K562 (cell line): ENCODE measurements around the gene PRPSAP1. TPM values are rescaled to one million over a fixed set of nuclear protein-coding genes. Genes with fewer than 3 reads are reported as not detected.

ENCODE experiments used
- ETV1 ChIP-seq: fragments of 450-650 bp; conservative IDR thresholded peaks from 2 replicates; pipeline ENCODE4 v1.6.1; 2016; ENCODE audit warnings: missing genetic modification characterization, control low read depth, low read depth, missing compliant biosample characterization
- HIVEP1 ChIP-seq: fragments of 250-450 bp; sonication (Bioruptor Pico); IDR thresholded peaks from 2 replicates; pipeline ENCODE4 v1.4.0; 2020; ENCODE audit warnings: mild to moderate bottlenecking
- HNRNPL ChIP-seq: fragments of 200-400 bp; formaldehyde crosslinking; IDR thresholded peaks from 2 replicates; pipeline ENCODE4 v1.6.1; 2017; ENCODE audit warnings: low read depth, mild to moderate bottlenecking, low read length
- KLF1 ChIP-seq: fragments of 450-650 bp; IDR thresholded peaks from 2 replicates; pipeline ENCODE4 v1.6.1; 2016; ENCODE audit warnings: missing genetic modification characterization, missing compliant biosample characterization
- NCOA1 ChIP-seq: fragments of 450-650 bp; IDR thresholded peaks from 2 replicates; pipeline ENCODE4 v1.6.1; 2016; ENCODE audit warnings: low read depth
- RFX1 ChIP-seq: fragments of 450-650 bp; IDR thresholded peaks from 2 replicates; pipeline ENCODE4 v1.6.1; 2016; ENCODE audit warnings: mild to moderate bottlenecking, moderate library complexity
- SAFB ChIP-seq: fragments of 200-400 bp; formaldehyde crosslinking; IDR thresholded peaks from 2 replicates; pipeline ENCODE4 v1.6.1; 2017; ENCODE audit warnings: low read depth, low read length, borderline replicate concordance
- ZNF408 ChIP-seq: fragments of 250-450 bp; sonication (Bioruptor Pico); IDR thresholded peaks from 2 replicates; pipeline ENCODE4 v1.4.0; 2020; ENCODE audit warnings: low read depth, mild to moderate bottlenecking, moderate library complexity
- polyA plus RNA-seq, 8 experiments: library from polyadenylated mRNA; depleted of rRNA in 4 of 8; stranded (reverse) in 5 of 8; unstranded in 3 of 8; fragments of >200 nt; fragmentation: Nextera tagmentation in 2 of 8; fragmentation: Illumina TruSeq in 1 of 8; extraction: Ambion mirVana in 2 of 8; extraction: Trizol in 1 of 8; gene quantifications; 2 replicates each; pipeline versions ENCODE4 v1.2.1 to v1.2.3, GENCODE V29; 2011 to 2014; ENCODE audit warnings: inconsistent platforms in 1 of 8, missing spikeins in 1 of 8
- total RNA-seq, 7 experiments: library from RNA; depleted of rRNA in 6 of 7; stranded (reverse); fragments of >200 nt in 6 of 7; fragmentation: Illumina TruSeq in 2 of 7; extraction: Trizol in 2 of 7; gene quantifications; 2 replicates each; pipeline versions ENCODE4 v1.2.1 to v1.2.3, GENCODE V29; 2011 to 2021; ENCODE audit warnings: low replicate concordance in 1 of 7
- TF ChIP-seq, protein P1 (sequence below), 2 experiments: fragments of 150-350 bp in 1 of 2; IDR thresholded peaks; 2 replicates each; pipeline ENCODE4 v1.6.1; 2012 to 2016; ENCODE audit warnings: low read depth in 2 of 2, low read length in 2 of 2, mild to moderate bottlenecking in 1 of 2, moderate library complexity in 1 of 2
- TF ChIP-seq, protein P2 (sequence below), 2 experiments: fragments of 450-650 bp; IDR thresholded peaks; 2 replicates each; pipeline ENCODE4 v1.6.1; 2018; ENCODE audit warnings: mild to moderate bottlenecking in 2 of 2, low read depth in 1 of 2; ENCODE audit not compliant: partially characterized antibody in 2 of 2
- TF ChIP-seq, protein P3 (sequence below): fragments of 250-450 bp; sonication (Bioruptor Pico); IDR thresholded peaks from 2 replicates; pipeline ENCODE4 v1.4.0; 2020; ENCODE audit warnings: mild to moderate bottlenecking, moderate library complexity, borderline replicate concordance
- TF ChIP-seq, protein P4 (sequence below), 2 experiments: fragments of 450-650 bp in 1 of 2; sonication (generic) in 1 of 2; formaldehyde crosslinking; conservative IDR thresholded peaks; 2 replicates each; pipeline versions ENCODE4 v1.4.0 to v1.8.1; 2020 to 2022; ENCODE audit warnings: mild to moderate bottlenecking in 1 of 2, missing genetic modification reagents in 1 of 2
- TF ChIP-seq, protein P5 (sequence below): fragments of 450-650 bp; conservative IDR thresholded peaks from 2 replicates; pipeline ENCODE4 v1.6.1; 2016; ENCODE audit warnings: missing genetic modification characterization, low read depth, mild to moderate bottlenecking, control low read depth, missing compliant biosample characterization

PRPSAP1 gene
- total and polyA plus RNA-seq, 9 of the 15 experiments (the other 6 are each of a cell fraction or from before 2014, with no cell fraction given): 21.9 to 77.1 (median 40.8) TPM

- TF ChIP-seq, protein P1, sequence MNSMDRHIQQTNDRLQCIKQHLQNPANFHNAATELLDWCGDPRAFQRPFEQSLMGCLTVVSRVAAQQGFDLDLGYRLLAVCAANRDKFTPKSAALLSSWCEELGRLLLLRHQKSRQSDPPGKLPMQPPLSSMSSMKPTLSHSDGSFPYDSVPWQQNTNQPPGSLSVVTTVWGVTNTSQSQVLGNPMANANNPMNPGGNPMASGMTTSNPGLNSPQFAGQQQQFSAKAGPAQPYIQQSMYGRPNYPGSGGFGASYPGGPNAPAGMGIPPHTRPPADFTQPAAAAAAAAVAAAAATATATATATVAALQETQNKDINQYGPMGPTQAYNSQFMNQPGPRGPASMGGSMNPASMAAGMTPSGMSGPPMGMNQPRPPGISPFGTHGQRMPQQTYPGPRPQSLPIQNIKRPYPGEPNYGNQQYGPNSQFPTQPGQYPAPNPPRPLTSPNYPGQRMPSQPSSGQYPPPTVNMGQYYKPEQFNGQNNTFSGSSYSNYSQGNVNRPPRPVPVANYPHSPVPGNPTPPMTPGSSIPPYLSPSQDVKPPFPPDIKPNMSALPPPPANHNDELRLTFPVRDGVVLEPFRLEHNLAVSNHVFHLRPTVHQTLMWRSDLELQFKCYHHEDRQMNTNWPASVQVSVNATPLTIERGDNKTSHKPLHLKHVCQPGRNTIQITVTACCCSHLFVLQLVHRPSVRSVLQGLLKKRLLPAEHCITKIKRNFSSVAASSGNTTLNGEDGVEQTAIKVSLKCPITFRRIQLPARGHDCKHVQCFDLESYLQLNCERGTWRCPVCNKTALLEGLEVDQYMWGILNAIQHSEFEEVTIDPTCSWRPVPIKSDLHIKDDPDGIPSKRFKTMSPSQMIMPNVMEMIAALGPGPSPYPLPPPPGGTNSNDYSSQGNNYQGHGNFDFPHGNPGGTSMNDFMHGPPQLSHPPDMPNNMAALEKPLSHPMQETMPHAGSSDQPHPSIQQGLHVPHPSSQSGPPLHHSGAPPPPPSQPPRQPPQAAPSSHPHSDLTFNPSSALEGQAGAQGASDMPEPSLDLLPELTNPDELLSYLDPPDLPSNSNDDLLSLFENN (IDR thresholded peaks at IDR 0.05; ENCODE audit: low read depth in 2 of 2, low read length in 2 of 2): peak in 1 of 2 experiments; percentile 53; a peak in 1 of 4 replicates
- TF ChIP-seq HIVEP1: no peak
- no peak for TF ChIP-seq KLF1 (tag)
- peak; percentile 55; the same call in 1 of the 2 replicates for TF ChIP-seq ETV1 (tag)
- TF ChIP-seq NCOA1: 0 out of 2 replicates have a peak, but pooled peaks have one; percentile 58
- TF ChIP-seq, protein P2, sequence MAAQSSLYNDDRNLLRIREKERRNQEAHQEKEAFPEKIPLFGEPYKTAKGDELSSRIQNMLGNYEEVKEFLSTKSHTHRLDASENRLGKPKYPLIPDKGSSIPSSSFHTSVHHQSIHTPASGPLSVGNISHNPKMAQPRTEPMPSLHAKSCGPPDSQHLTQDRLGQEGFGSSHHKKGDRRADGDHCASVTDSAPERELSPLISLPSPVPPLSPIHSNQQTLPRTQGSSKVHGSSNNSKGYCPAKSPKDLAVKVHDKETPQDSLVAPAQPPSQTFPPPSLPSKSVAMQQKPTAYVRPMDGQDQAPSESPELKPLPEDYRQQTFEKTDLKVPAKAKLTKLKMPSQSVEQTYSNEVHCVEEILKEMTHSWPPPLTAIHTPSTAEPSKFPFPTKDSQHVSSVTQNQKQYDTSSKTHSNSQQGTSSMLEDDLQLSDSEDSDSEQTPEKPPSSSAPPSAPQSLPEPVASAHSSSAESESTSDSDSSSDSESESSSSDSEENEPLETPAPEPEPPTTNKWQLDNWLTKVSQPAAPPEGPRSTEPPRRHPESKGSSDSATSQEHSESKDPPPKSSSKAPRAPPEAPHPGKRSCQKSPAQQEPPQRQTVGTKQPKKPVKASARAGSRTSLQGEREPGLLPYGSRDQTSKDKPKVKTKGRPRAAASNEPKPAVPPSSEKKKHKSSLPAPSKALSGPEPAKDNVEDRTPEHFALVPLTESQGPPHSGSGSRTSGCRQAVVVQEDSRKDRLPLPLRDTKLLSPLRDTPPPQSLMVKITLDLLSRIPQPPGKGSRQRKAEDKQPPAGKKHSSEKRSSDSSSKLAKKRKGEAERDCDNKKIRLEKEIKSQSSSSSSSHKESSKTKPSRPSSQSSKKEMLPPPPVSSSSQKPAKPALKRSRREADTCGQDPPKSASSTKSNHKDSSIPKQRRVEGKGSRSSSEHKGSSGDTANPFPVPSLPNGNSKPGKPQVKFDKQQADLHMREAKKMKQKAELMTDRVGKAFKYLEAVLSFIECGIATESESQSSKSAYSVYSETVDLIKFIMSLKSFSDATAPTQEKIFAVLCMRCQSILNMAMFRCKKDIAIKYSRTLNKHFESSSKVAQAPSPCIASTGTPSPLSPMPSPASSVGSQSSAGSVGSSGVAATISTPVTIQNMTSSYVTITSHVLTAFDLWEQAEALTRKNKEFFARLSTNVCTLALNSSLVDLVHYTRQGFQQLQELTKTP (IDR thresholded peaks at IDR 0.05; ENCODE audit: low read depth in 1 of 2, partially characterized antibody in 2 of 2): peak in 1 of 2 experiments; percentile 64
- no peak for TF ChIP-seq RFX1
- TF ChIP-seq, protein P3, sequence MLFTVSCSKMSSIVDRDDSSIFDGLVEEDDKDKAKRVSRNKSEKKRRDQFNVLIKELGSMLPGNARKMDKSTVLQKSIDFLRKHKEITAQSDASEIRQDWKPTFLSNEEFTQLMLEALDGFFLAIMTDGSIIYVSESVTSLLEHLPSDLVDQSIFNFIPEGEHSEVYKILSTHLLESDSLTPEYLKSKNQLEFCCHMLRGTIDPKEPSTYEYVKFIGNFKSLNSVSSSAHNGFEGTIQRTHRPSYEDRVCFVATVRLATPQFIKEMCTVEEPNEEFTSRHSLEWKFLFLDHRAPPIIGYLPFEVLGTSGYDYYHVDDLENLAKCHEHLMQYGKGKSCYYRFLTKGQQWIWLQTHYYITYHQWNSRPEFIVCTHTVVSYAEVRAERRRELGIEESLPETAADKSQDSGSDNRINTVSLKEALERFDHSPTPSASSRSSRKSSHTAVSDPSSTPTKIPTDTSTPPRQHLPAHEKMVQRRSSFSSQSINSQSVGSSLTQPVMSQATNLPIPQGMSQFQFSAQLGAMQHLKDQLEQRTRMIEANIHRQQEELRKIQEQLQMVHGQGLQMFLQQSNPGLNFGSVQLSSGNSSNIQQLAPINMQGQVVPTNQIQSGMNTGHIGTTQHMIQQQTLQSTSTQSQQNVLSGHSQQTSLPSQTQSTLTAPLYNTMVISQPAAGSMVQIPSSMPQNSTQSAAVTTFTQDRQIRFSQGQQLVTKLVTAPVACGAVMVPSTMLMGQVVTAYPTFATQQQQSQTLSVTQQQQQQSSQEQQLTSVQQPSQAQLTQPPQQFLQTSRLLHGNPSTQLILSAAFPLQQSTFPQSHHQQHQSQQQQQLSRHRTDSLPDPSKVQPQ (CRISPR knock-in tag): no peak
- TF ChIP-seq ZNF408 (CRISPR knock-in tag): no peak
- TF ChIP-seq, protein P4, sequence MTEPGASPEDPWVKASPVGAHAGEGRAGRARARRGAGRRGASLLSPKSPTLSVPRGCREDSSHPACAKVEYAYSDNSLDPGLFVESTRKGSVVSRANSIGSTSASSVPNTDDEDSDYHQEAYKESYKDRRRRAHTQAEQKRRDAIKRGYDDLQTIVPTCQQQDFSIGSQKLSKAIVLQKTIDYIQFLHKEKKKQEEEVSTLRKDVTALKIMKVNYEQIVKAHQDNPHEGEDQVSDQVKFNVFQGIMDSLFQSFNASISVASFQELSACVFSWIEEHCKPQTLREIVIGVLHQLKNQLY (CRISPR knock-in tag; conservative IDR thresholded peaks at IDR 0.05): no peak
- 0 out of 2 replicates have a peak, but pooled peaks have one; percentile 21 for TF ChIP-seq SAFB
- peak; percentile 81 for TF ChIP-seq HNRNPL
- TF ChIP-seq, protein P5, sequence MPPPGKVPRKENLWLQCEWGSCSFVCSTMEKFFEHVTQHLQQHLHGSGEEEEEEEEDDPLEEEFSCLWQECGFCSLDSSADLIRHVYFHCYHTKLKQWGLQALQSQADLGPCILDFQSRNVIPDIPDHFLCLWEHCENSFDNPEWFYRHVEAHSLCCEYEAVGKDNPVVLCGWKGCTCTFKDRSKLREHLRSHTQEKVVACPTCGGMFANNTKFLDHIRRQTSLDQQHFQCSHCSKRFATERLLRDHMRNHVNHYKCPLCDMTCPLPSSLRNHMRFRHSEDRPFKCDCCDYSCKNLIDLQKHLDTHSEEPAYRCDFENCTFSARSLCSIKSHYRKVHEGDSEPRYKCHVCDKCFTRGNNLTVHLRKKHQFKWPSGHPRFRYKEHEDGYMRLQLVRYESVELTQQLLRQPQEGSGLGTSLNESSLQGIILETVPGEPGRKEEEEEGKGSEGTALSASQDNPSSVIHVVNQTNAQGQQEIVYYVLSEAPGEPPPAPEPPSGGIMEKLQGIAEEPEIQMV: no peak
Observed at GRCh38 chr17:76353599-76354316, at the start of gene PRPSAP1 (continued).
